ENCODE results near the gene GRIN1.
A peak's percentile ranks its signal among the peaks of the same experiment; 100 is the strongest.
"Not testable (repeated sequence)": the region's sequence is repeated elsewhere in the genome, so short reads cannot be mapped to it uniquely, and the experiment has no call there.

GRIN1 gene

GRCh38 chr9:137127301-137128157 is 11.4 kb upstream of the GRIN1 start:
- DNase-seq (ENCODE audit: low read depth in 2 of 2, low spot score in 1 of 2) = no peak

- no peak for DNase-seq (ENCODE audit: low read depth in 2 of 2, low spot score in 1 of 2)
Measured at GRCh38 chr9:137128158-137128861, 10.6 kb upstream of the GRIN1 start.

- DNase-seq (ENCODE audit: low read depth in 2 of 2, low spot score in 1 of 2) = no peak
Measured at GRCh38 chr9:137128862-137129455, 10.0 kb upstream of the GRIN1 start.

- DNase-seq (ENCODE audit: low read depth in 2 of 2, low spot score in 1 of 2) = peak; percentile 69 to 81
Measured at GRCh38 chr9:137129456-137130175, 9.3 kb upstream of the GRIN1 start.

- no peak for DNase-seq (ENCODE audit: low read depth in 2 of 2, low spot score in 1 of 2)
Measured at GRCh38 chr9:137130176-137130755, 8.7 kb upstream of the GRIN1 start.

- no peak for DNase-seq (ENCODE audit: low read depth in 2 of 2, low spot score in 1 of 2)
Measured at GRCh38 chr9:137134191-137134590, 4.8 kb upstream of the GRIN1 start.

GRCh38 chr9:137135154-137135553 is 3.8 kb upstream of the GRIN1 start:
- DNase-seq (ENCODE audit: low read depth in 2 of 2, low spot score in 1 of 2) = not testable (repeated sequence)

GRCh38 chr9:137136261-137136880 is 2.6 kb upstream of the GRIN1 start:
- no peak for DNase-seq (ENCODE audit: low read depth in 2 of 2, low spot score in 1 of 2)

GRCh38 chr9:137136881-137137607 is 1.9 kb upstream of the GRIN1 start:
- no peak for DNase-seq (ENCODE audit: low read depth in 2 of 2, low spot score in 1 of 2)

GRCh38 chr9:137138058-137138721 is 764 bp upstream of the GRIN1 start:
- DNase-seq (ENCODE audit: low read depth in 2 of 2, low spot score in 1 of 2) = no peak

- DNase-seq (ENCODE audit: low read depth in 2 of 2, low spot score in 1 of 2) = no peak
Measured at GRCh38 chr9:137139468-137140150, 655 bp downstream of the GRIN1 start.

GRCh38 chr9:137140151-137141012 is 1.4 kb downstream of the GRIN1 start:
- DNase-seq (ENCODE audit: low read depth in 2 of 2, low spot score in 1 of 2) = no peak

GRCh38 chr9:137141050-137141810 is 2.3 kb downstream of the GRIN1 start:
- no peak for DNase-seq (ENCODE audit: low read depth in 2 of 2, low spot score in 1 of 2)

- no peak for DNase-seq (ENCODE audit: low read depth in 2 of 2, low spot score in 1 of 2)
Measured at GRCh38 chr9:137141976-137142936, 3.3 kb downstream of the GRIN1 start.

GRCh38 chr9:137143459-137143858 is 4.5 kb downstream of the GRIN1 start:
- DNase-seq (ENCODE audit: low read depth in 2 of 2, low spot score in 1 of 2) = no peak
